Measurements from ENCODE around the gene ARF5.

Gene ARF5

DNA sequence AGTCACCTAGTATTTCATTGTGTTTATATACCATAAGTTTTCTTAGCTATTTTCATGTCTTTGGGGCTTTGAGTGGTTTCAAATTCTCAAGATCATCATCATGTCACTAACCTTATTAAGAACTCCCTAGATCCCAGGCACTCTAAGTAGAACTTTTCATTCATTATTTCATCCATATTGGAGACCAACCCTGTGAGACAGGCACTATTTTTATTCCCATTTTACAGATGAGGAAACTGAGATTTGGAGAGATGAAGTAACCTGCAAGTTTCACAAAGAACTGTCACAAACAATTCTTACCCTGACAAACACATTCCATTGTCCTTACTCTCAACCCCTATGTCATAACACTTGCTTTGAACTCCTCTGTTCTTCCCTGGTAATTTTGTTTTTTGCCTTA lies 50.0 kb downstream of the ARF5 start:
- DNase-seq = no peak

Data from activated CD4-positive, alpha-beta T cell treated with anti-CD3 and anti-CD28 coated beads, Interleukin-2, amount 50 U/mL, for 4 hours (primary cell).